Neural progenitor cell (in vitro differentiated cells): ENCODE data around the gene ZPR1.

Source experiments
- CTCF ChIP-seq: fragments of 200-600 bp; sonication (generic); IDR thresholded peaks from 2 replicates; pipeline ENCODE4 v1.5.1; 2017; ENCODE audit warnings: antibody characterized with exemption, mild to moderate bottlenecking
- EZH2 ChIP-seq: fragments of 200-600 bp; sonication (generic); IDR thresholded peaks from 2 replicates; pipeline ENCODE4 v1.6.1; 2017; ENCODE audit warnings: antibody characterized with exemption, mild to moderate bottlenecking, moderate library complexity
- EZH2phosphoT487 ChIP-seq: fragments of 200-600 bp; sonication (generic); IDR thresholded peaks from 2 replicates; pipeline ENCODE4 v1.6.1; 2017; ENCODE audit warnings: antibody characterized with exemption

GRCh38 chr11:116724813-116725212 is 63.0 kb downstream of the ZPR1 start:
- TF ChIP-seq CTCF (no peak), EZH2 (no peak), EZH2phosphoT487 (no peak)
